Activated CD4-positive, alpha-beta T cell treated with anti-CD3 and anti-CD28 coated beads, Interleukin-2, Interleukin-4, amounts not matched to agents 100 ng/mL and 50 ng/mL, durations not matched to agents 16 hours and 8 hours (primary cell): Measurements from ENCODE around the gene SH3BP2.
A peak's percentile ranks its signal among the peaks of the same experiment; 100 is the strongest.

Source experiments
- DNase-seq: peaks from one replicate; pipeline ENCODE4 v3.0.0-alpha.2; 2020; ENCODE audit warnings: low spot score

Gene SH3BP2

DNA sequence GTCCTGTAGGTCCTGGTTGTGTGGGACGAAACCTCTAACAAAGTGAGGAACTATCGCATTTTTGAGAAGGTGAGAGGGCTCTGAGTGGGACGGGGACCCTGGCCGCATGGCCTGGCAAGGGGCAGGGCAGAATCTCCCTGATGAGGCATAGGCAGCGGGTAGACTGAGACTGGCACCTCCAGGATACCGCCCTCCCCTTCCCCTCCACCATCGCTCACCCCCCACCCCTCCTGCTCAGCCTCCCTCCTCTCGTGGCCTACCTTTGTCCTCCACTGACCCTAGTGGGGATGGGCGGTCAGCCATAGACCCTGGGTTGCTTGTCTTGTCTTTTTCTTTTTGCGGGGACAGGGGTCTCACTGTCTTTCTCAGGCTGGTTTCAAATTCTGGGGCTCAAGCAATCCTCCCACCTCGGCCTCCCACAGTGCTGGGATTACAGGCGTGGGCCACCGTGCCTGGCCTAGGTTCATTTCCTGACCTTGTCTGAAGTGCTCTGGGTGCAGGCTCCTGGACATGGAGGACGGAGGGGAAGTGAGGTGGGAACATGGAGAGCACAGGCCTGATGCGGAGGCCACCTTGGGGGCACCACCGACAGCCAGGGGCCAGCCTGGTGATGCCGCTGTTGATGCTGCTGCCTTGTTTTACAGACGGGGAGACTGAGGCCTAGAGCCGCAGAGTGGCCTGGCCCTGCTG, 40.2 kb downstream of the SH3BP2 start:
- no peak for DNase-seq

DNA sequence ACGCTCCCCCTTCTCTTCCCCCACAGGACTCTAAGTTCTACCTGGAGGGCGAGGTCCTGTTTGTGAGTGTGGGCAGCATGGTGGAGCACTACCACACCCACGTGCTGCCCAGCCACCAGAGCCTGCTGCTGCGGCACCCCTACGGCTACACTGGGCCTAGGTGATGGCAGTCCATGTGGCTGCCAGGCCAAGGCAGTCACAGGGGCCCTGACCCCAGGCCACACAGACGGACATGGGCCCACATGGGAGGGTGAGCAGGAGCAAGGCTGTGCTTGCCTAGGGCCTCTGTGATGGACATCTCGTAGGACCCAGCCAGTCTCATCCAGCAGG, 40.8 kb downstream of the SH3BP2 start:
- no peak for DNase-seq

DNA sequence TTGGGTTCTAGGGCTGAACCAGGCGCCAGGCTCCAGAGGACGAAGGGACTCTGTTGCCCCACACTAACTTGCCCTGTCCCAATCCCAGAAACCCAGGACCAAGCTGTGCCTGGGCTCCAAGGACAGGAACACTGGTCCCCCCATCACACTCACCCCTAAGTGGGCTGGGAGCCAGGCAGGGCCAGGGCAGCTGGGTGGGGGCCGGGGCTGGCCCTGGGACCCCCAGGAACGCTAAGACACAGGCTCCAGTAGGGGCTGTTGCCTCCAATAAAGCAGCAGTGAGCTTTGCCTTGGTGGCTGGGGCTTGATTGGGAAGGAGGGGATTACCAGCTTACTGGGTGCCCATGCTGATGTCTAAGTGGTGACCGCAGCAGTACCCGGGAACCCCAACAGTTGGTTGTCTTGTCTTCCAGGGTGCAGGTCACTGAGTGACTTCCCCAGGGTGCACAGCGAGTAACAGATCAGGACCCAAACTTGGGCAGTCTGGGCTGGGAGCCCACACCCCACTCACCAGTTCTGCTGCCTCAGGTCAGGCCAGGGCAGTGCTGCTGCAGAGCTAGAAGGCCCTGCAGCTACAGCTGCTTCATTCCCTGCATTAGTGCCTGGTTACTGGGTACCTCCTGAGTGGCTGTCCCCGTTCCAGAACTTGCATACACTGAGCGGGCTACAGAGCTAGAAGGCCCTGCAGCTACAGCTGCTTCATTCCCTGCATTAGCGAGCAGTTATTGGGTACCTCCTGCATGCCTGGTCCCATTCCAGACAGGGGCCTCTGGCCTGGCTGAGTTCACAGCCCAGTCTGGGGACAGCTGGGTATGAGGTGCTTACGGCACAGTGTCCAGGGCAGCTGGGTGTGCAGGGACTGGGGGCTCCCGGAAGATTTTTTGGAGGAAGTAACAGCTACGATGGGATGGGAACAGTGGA, 41.4 kb downstream of the SH3BP2 start:
- DNase-seq: no peak

DNA sequence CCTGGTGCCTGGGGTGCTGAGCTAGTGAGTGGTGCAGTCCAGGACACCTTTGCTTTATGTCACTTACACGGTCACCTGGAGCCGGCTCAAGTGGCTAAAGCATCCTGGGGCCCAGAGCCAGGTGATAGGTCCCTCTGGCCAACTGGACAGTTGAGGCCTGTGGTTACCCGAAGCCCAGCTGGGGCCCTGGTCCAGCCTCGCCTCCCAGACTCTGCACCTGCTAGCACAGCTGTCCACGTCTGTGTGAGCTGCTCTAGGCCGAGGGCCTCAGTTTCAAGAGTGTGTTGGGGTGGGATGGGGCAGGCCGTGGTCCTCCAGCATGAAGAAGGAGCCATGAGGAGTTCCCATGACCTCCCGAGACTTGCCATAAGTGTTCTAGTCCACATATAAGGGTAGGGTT, 43.1 kb downstream of the SH3BP2 start:
- no peak for DNase-seq

DNA sequence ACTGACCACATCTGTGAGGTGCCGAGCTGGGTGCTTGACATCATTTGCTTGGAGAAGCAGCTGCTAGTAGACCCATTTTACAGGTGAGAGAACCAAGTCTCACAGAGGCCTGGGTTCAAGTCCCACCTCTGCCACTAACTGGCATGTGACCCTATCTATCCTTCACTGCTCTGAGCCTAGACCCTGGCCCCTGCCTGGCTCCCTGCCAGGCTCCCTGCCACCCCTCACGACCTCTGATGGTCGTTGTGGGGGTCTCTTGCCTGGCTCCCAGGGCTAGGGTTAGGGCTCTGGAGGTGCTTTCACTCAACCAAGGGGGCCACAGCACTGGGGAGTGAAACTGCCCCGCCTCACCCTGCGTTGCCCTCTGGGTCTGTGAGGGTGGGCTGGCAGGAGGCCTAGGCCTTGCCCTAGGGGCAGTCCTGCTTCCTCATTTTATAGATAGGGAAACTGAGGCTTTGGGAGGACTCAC, 43.5 kb downstream of the SH3BP2 start:
- no peak for DNase-seq

DNA sequence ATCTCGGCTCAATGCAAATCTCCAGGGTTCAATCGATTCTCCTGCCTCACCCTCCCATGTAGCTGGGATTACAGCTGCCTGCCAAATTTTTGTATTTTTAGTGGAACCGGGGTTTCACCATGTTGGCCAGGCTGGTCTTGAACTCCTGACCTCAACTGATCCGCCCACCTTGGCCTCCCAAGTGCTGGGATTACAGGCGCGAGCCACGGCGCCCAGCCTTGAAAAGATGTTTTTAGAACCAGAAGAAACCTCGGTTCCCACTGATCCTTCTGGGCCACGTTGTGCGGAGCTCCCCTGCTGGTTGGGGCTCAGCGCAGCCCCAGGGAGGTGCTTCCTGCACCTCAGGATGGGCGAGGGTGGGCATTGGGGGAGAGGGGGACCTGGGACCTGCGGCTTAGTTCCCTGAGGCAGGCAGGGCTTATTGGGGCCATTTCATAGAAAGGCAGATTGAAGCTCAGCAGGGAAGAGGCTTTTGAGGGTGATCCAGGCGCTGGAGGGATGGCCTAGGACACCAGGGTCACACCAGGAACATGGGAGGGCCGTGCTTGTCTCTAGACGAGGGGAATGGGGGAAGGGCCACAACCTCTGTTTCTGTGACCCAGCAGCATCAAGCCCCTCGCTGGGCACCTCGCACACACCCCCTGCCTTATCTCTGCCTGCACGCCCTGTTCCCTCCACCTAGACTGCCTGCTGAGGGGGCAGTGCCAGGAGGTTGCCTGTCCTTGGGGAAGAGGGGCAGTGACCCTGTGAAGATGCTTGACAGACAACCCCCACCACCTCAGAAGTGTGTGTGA, 44.4 kb downstream of the SH3BP2 start:
- no peak for DNase-seq

DNA sequence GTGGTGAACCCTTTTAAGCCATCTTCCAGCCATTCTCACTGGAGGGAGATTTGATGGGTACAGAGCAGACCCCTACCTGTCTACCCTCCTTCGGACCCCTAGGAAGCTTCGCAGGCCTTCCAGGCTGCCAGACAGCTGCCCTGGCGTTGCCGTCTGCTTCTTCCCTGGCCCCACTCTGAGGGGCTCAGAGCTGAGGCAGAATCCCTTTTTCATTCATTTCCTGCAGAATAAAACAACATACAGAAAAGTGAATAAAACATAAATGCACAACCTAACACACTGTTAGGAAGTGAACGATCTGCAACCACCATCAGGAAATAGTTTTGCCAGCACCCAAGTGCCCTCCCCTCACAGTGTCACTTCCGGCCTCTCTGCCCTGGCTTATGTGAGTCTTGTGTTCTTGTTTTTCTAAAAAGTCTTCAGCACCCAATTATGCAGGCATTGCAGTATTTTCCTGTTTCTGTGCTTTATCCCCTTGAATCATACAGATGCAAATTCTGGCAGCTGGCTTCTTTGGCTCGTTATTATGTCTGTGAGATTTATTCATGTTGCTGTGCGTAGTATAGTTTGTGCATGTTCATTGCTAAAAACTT, 45.1 kb downstream of the SH3BP2 start:
- DNase-seq: peak; percentile 69

DNA sequence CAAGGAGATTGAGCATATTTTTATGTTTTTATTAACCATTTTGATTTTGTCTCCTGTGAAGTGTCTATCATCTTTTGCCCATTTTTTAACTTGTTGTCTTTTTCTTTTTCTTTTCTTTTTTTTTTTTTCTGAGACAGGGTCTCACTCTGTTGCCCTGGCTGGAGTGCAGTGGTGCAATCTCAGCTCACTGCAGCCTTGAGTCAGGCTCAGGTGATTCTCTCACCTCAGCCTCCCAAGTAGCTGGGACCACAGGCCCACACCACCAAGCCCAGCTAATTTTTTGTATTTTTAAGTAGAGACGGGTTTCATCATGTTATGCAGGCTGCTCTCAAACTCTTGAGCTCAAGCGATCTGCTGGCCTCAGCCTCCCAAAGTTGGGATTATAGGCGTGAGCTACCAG, 46.2 kb downstream of the SH3BP2 start:
- DNase-seq: no peak

DNA sequence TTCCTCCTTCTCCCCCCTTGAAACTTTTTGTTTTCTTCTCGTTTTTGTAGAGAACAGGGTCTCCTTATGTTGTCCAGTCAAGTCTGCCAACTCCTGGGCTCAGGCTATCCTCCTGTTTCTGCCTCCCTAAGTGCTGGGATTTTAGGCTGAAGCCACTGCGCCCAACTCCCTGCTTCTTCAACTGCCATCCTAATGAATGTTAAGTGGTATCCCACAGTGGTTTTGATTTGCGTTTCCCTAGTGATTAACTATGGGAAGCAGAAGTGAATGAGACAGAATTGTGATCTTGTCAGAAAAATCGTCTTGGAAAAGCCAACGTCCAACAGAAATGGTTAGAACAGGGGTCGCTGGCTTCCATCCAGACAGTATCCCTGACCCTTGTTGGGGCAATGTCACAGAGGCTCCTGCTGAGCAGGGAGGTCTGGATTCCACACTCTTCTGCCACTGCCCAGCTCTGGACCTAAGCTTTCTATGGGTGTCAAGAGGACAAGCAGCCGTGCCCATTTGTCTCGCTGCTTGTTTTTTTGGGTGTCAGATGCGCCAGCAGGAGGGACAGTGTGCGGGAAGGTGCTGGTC, 49.9 kb downstream of the SH3BP2 start:
- no peak for DNase-seq

DNA sequence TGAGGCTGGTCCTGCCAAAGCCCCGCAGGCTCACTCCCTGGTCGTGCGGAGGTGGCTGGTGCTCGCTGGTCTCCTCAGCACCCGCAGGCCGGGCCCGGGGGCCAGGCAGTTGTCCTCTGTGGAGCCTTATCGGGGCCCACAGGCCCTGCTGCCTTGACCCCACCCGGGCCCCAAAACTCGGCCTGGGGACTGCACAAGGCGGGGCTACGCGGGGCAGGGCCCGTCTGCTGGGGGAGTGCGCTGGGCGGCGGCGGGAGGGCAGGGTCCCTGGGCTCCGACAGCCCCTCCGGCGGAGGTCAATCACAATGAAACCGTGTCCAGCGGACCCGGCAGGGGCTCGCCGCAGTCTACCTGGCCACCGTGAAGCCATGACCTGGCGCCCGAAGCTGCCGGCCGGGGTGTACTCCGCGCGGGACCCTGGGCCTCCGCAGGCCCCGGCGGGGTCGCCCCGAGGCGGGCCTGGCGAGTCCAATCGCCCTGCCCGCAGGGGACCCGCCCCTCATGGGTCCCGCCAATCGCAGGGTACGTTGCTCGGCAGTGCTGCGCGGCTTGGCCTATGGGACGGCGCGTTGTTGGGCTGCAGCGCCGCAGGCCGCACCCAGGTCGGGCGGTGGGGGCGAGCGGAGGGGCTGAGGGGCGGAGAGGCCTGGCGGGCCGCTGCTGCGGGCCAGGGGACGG, 50.5 kb downstream of the SH3BP2 start, which contains the start of gene ADD1:
TSS of gene ADD1 (plus strand) at position 582 of the 678 bp plus-strand sequence. CDS start 32,072 bp downstream, outside the sequence.
- peak; percentile 94 for DNase-seq

DNA sequence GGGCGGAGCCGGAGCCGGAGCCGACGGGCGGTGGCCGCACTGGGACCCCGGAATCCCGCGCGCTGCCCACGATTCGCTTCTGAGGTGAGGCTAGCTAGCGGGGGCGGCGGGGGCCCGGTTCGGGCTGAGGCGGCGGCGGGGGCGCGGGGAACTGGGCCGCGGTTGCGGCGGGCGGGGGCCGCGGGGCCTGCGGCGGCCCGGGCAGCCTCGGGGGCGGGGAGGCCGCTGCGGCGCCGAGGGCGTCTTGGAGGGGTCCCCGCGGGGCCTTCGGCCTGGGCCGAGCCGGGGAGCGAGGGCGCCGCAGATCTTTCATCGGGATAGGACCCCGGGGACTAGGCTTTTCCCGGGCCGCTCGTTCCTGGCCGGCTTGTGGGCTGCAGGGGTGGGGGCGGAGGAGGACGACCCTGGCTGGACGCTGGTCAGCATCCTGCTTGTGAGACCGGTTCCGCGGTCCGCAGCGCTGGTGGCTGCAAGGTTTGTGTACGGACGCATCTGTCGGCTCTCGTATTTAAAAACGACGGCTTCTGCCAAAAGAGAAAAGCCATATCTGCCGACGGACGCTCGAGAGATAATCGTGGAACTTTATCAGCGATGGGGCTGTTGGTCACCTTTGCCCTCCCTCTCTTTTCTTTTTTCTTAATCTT, 51.2 kb downstream of the SH3BP2 start:
- DNase-seq: no peak

DNA sequence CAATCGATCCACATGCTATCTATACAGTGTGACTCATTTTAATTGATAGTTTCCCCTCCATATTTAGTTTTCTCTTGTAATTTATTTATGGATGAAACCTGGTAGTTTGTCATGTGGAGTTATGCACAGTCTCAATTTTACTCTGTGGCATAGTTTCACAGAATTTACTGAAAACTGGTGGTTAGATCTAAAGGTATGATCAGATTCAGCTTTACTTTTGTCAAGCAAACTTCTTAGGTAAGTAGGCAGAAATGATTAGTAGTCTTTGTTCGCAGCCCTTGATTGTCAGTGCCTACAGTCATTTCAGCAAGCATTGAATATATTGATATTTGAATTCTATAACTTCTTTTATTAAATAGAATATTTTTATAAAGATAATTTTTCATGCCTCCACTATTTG, 53.3 kb downstream of the SH3BP2 start:
- DNase-seq: peak; percentile 44

DNA sequence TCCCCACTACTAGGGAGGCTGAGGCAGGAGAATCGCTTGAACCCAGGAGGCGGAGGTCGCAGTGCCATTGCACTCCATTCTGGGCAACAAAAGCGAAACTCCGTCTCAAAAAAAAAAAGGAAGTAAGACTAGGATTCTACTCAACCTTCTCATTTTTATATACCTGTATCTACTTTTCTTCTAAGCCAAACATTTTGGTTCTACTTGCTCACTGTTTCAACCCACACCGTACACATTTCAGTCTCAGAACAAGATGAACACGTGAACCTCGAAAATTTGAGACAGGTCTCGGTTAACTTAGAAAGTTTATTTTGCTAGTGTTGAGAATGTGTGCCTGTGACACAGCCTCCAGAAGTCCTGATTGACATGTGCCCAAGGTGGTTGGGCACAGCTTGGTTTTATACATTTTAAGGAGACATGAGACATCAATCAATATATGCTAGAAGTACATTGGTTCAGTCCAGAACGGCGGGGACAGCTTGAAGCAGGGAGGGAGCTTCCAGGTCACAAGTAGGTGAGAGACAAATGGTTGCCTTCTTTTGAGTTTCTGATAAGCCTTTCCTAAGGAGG, 54.5 kb downstream of the SH3BP2 start:
- DNase-seq: no peak

DNA sequence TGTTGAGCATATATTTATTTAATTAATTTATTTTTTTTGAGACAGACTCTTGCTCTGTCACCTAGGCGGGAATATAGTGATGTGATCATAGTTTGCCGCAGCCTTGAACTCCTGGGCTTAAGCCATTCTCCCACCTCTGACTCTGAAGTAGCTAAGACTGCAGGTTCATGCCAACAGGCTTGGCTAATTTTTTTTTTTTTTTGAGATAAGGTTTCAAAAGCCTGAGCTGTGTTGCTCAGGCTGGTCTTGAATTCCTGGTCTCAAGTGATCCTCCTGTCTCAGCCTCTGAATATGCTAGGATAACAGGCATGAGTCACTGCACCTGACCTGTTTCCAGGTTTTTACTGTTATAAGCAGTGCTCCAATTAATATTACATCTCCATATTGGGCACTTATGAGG, 55.6 kb downstream of the SH3BP2 start:
- DNase-seq: no peak

DNA sequence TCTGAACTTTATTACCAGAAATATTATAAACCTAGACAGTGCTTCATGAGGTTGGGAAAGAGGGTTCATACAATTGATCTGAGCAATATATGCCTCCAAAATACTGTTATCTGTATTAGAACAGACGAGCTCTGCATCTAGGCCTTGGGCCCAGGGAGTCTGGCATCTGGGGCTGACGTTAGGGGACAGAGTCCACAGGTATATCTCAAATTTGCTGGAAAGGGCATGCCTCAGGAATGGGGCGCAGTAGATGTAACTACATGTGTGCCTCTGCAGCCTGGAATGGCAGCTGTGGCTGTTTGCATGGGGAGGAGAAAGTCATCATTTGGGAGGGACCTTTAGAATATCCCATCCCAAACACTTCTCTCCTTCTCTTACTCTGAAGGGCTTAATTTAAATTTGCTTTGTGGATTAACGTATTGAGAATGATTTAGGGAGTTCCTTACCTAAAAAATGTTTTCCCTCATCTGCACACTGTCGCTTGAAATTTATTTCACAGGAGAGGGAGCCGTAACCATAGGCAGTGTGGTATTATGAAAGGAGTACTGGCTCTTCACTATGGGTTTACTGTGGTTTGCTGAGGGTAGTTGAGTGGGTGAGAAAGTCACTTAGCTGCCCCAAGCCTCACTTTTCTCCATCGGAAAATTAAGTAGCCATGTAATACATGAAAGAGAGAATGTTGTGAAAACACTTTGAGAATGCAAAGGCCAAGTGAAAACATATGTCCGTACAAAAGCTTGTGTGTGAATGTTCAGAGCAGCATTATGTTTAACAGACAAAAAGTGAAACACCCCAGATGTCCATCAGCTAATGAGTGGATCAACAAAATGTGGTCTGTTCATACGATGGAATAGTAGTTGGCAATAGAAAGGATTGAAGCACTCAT, 56.6 kb downstream of the SH3BP2 start:
- no peak for DNase-seq

DNA sequence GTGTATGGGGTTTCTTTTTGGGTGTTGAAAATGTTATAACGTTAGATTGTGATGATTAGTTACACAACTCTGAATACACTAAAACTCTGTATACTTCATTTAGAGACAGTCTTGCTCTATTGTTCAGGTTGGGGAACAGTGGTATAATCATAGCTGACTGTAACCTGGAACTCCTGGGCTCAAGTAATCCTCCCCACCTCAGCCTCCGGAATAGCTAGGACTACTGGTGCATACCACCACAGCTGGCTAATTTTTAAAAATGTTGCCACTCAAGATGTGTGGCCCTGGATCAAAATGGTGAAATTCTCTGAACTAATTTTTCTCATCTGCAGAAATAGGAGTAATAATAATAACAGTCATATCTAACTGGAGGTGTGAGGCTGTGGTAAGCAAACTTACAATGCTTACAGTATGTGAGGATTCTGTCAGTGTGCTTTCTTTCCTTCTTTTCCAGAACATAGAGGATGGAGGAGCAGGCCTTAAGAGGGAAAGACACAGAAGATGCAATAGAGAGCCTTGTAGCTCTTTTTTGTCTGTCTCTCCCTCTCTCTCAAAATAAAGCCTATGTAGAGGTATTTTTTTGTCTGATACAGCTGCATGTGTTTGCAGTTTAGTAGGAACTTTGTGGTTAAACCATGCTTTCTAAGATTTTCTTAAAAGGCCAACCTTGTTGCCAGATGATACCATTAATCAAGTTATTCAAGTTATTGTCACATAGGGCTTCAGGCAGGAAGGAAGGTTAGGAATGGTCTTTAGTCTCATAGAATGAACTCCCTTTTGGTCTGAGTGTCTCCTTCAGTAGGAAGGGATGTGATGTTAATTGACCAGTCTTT, 58.3 kb downstream of the SH3BP2 start:
- DNase-seq: no peak

DNA sequence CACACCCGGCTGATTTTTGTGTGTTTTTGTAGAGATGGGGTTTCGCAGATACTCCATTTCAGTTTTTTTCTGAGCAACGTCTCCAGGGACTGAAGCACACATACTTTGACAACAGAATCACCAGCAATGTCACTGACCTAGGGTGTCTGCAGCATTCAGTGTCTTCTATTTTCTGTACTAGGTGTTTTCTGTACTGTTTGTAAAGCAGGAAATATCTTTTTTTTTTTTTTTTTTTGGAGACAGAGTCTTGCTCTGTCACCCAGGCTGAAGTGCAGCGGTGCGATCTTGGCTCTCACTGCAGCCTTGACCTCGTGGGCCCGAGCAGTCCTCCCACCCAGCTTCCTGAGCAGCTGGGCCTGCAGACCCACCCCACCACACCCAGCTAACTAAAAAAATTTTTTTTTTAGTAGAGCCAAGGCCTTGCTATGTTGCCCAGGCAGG, 59.6 kb downstream of the SH3BP2 start:
- no peak for DNase-seq

DNA sequence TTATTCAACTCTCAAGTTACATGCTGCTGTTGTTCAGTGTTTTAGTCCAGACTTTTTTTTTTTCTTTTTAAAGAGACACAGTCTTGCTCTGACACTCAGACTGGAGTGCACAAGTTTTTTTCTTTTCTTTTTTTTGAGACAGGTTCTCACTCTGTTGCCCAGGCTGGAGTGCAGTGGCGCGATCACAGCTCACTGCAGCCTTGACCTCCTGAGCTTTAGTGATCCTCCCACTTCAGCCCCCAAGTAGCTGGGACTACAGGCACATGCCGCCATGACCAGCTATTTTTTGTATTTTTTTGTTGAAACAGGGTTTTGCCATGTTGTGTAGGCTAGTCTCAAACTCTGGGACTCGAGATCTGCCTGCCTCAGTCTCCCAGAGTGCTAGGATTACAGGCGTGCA, 62.7 kb downstream of the SH3BP2 start:
- DNase-seq: no peak
